Muscle of leg (tissue), 11 donors: Measurements from ENCODE around the gene PLA2G10. TPM values are rescaled to one million over a fixed set of nuclear protein-coding genes. Genes with fewer than 3 reads are reported as not detected.
"Not testable (repeated sequence)": the region's sequence is repeated elsewhere in the genome, so short reads cannot be mapped to it uniquely, and the experiment has no call there.

ENCODE experiments used
- DNase-seq: peaks from one replicate; pipeline ENCODE4 v3.0.0; 2013
- H3K27ac ChIP-seq: one replicate; pipeline ENCODE4 v1.5.1; 2013; ENCODE audit warnings: mild to moderate bottlenecking, low read length, control low read depth
- H3K27me3 ChIP-seq: one replicate; pipeline ENCODE4 v1.6.1; 2013; ENCODE audit warnings: low read length; ENCODE audit not compliant: control insufficient read depth, insufficient read depth
- H3K36me3 ChIP-seq: one replicate; pipeline ENCODE4 v1.6.1; 2013; ENCODE audit warnings: low read length; ENCODE audit not compliant: control insufficient read depth, insufficient read depth
- H3K4me1 ChIP-seq: one replicate; pipeline ENCODE4 v1.6.1; 2013; ENCODE audit warnings: low read length; ENCODE audit not compliant: control insufficient read depth, insufficient read depth
- H3K4me3 ChIP-seq: one replicate; pipeline ENCODE4 v1.5.1; 2013; ENCODE audit warnings: low read length, control low read depth
- H3K9me3 ChIP-seq: replicated peaks from 2 replicates; pipeline ENCODE4 v1.6.1; 2013; ENCODE audit warnings: low read depth, low read length; ENCODE audit not compliant: control insufficient read depth
- WGBS: methylation state at CpG from one replicate; pipeline ENCODE4 v1.1.5; 2013; ENCODE audit warnings: missing lambda C conversion rate; ENCODE audit not compliant: insufficient coverage; 5-methylcytosine and 5-hydroxymethylcytosine counted together
- polyA plus RNA-seq, 8 donors: library from polyadenylated mRNA; unstranded; fragments of 120-200 nt; gene quantifications; one replicate each; pipeline versions ENCODE4 v1.2.1 to v1.2.3, GENCODE V29; 2013; ENCODE audit warnings: inconsistent platforms in 1 of 8, low replicate concordance in 1 of 8; ENCODE audit not compliant: insufficient read length in 8 of 8, insufficient read depth in 1 of 8
- total RNA-seq: library from RNA; stranded (reverse); fragments of 120-200 nt; gene quantifications from one replicate; pipeline ENCODE4 v1.2.4, GENCODE V29; 2013

The PLA2G10 gene
- total and polyA plus RNA-seq, 9 donors = 0.18 to 0.73 (median 0.45) TPM; not detected in 1

DNA sequence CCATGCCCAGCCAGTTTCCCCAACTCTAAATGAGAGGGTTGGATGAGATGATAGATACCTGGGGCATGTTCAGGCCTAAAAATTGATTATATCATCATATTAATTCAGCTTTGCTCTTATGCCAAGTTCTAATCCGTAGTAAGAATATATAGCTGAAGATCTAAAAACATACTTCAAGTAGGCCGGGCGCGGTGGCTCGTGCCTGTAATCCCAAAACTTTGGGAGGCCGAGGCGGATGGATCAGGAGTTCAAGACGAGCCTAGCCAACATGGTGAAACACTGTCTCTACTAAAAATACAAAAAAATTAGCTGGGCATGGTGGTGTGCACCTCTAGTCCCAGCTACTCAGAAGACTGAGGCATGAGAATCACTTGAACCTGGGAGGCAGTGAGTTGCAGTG is 12.0 kb downstream of the PLA2G10 start:
- no peaks in the 10 kb centered on the region for H3K9me3 ChIP-seq

DNA sequence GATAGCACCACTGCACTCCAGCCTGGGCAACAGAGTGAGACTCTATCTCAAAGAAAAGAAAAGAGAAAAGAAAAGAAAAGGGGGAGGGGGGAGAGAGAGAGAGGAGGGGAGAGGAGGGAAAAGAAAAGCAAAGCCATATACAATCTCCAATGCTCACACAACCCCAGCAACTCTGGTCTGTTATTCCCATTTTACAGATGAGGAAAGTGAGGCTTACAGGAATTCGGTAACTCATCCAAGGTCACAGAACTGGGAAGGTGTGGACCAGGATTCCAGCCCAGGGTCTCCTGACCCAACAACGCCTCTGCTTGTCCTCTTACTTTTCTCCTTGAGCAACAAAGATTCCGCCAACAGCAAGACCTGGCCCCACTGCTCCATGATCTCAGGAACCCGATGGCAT is 13.0 kb downstream of the PLA2G10 start:
- H3K4me1 ChIP-seq = no peaks in the 10 kb centered on the region
- no CpG with 5 or more reads among the region's 4 CpGs for WGBS
- no peaks in the 10 kb centered on the region for H3K36me3 ChIP-seq
- H3K4me3 ChIP-seq = no peak overlapping the region
- no peaks in the 10 kb centered on the region for H3K9me3 ChIP-seq
- no peak for DNase-seq
- H3K27me3 ChIP-seq = no peaks in the 10 kb centered on the region
- no peak overlapping the region for H3K27ac ChIP-seq

More for the DNA sequence above, 12.0 kb downstream of the PLA2G10 start:
- WGBS = 89% methylated on average over 6 of the region's 8 CpGs
- Histone ChIP-seq H3K27ac (no peak overlapping the region), H3K4me3 (no peak overlapping the region), H3K36me3 (no peaks in the 10 kb centered on the region), H3K4me1 (no peaks in the 10 kb centered on the region), H3K27me3 (no peaks in the 10 kb centered on the region)
- no peak for DNase-seq

DNA sequence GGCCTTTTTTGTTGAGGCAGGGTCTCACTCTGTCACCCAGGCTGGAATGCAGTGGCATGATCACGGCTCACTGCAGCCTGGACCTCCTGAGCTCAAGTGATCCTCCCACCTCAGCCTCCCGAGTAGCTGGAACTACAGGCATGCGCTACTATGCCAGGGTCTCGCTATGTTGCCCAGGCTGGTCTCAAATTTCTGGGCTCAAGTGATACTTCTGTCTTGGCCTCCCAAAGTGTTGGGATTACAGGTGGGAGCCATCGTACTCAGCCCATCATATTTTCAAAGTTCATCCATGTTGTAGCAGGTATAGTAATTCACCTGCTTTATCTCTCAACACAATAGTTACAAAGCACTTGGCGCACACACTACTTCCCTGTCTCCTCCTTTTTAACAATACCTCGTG is 13.7 kb downstream of the PLA2G10 start:
- not testable (repeated sequence) for H3K9me3 ChIP-seq, H3K36me3 ChIP-seq, H3K4me1 ChIP-seq, H3K4me3 ChIP-seq, H3K27ac ChIP-seq, DNase-seq, H3K27me3 ChIP-seq
- WGBS = 72% methylated on average over 3 of the region's 7 CpGs

- Histone ChIP-seq H3K27ac (no peak overlapping the region), H3K4me3 (no peak overlapping the region), H3K36me3 (no peaks in the 10 kb centered on the region), H3K4me1 (no peaks in the 10 kb centered on the region), H3K27me3 (no peaks in the 10 kb centered on the region), H3K9me3 (no peaks in the 10 kb centered on the region)
- 68% methylated on average over 9 of the region's 11 CpGs for WGBS
- DNase-seq = no peak
Measured at GRCh38 chr16:14678748-14679497, 15.2 kb downstream of the PLA2G10 start.

DNA sequence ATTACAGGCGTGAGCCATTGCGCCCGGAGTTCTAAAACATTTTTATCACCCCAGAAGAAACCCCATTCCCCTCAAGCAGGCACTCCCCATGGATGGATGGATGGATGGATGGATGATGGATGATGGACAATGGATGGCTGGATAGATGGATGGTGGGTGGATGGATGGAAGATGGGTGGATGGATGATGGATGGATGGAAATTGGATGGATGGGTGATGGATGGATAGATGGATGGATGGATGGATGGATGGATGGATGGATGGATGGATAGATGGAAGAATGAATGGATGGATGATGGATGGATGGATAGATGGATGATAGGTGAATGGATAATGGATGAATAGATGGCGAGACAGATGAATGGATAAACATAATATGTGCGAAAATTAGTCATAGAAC is 16.5 kb downstream of the PLA2G10 start:
- 71% methylated on average over 1 of the region's 5 CpGs for WGBS
- H3K4me3 ChIP-seq = no peak overlapping the region
- H3K4me1 ChIP-seq = no peaks in the 10 kb centered on the region

GRCh38 chr16:14676633-14677032 is 17.5 kb downstream of the PLA2G10 start:
- H3K36me3 ChIP-seq = no peaks in the 10 kb centered on the region
- no peaks in the 10 kb centered on the region for H3K27me3 ChIP-seq
- H3K27ac ChIP-seq = no peak overlapping the region
- no CpG with 5 or more reads among the region's 3 CpGs for WGBS
- DNase-seq = no peak
- H3K9me3 ChIP-seq = no peaks in the 10 kb centered on the region
- H3K4me1 ChIP-seq = no peaks in the 10 kb centered on the region
- no peak overlapping the region for H3K4me3 ChIP-seq

More for the DNA sequence above, 16.5 kb downstream of the PLA2G10 start:
- Histone ChIP-seq H3K27me3 (no peaks in the 10 kb centered on the region), H3K36me3 (no peaks in the 10 kb centered on the region), H3K27ac (no peak overlapping the region), H3K9me3 (no peaks in the 10 kb centered on the region)
- DNase-seq = no peak

DNA sequence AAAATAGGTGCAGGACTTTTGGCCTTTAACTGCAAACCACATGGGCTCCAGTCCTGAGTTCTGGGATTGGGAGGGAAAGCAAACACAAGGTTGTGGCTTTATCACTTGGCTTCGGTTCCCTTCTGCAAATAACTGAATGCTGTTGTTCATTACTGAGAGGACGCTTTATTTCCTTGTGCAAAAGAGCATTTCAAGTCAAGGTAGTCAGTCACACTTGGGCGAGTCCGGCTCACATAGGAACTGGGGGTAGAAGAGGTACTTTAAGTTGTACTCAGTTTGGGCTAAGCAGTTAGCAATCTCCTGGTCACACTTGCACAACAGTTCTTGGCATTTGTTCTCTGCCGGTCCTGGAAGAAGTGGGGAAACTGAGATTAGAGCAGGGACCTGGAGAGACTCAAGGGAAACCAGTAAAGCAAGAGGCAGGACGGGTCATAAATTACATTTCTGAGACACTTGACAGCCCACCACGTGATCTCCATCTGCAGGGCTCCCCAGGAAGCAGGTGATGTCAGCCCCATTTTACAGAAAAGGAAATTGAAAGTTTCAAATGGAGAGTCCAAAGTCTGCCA is 21.6 kb downstream of the PLA2G10 start:
- no peak overlapping the region for H3K4me3 ChIP-seq
- no peaks in the 10 kb centered on the region for H3K4me1 ChIP-seq
- no peaks in the 10 kb centered on the region for H3K27me3 ChIP-seq
- 66% methylated on average over 4 of the region's 7 CpGs for WGBS
- no peaks in the 10 kb centered on the region for H3K9me3 ChIP-seq
- DNase-seq = no peak
- H3K36me3 ChIP-seq = peaks cover 9% of the 10 kb centered on the region
- no peak overlapping the region for H3K27ac ChIP-seq

- WGBS = 100% methylated on average over 2 of the region's 4 CpGs
- Histone ChIP-seq H3K27me3 (no peaks in the 10 kb centered on the region), H3K36me3 (peaks cover 36% of the 10 kb centered on the region), H3K4me3 (no peak overlapping the region), H3K27ac (no peak overlapping the region), H3K9me3 (no peaks in the 10 kb centered on the region), H3K4me1 (no peaks in the 10 kb centered on the region)
- DNase-seq = no peak
Measured at GRCh38 chr16:14669776-14670175, 24.3 kb downstream of the PLA2G10 start.

DNA sequence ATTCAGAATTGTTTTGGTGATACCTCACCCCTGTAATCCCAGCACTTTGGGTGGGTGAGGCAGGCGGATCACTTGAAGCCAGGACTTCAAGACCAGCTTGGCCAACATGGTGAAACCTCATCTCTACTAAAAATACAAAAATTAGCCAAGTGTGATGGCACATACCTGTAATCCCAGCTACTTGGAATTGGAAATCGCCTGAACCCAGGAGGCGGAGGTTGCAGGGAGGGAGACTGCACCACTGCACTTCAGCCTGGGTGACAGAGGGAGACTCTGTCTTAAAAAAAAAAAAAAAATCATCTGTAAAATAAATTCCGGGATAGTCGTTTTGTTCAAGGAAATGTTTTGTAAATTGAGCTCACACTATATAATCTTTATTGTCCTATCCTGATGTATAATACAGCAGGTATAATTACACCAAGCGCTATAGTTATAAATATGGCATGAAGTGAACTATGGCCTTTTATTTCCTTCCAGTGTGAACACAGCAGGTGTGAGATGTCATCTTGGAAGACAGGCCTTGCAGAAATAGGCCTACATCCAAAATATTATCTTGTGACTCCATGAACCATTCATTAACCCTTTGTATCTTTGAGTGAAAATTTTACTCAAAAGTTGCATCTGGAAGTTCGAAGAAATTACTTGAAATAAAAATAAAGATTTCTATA is 25.4 kb downstream of the PLA2G10 start:
- Histone ChIP-seq H3K9me3 (no peaks in the 10 kb centered on the region), H3K27ac (no peak overlapping the region), H3K27me3 (no peaks in the 10 kb centered on the region), H3K36me3 (peaks cover 46% of the 10 kb centered on the region), H3K4me1 (no peaks in the 10 kb centered on the region), H3K4me3 (no peak overlapping the region)
- WGBS = no CpG with 5 or more reads among the region's 7 CpGs
- no peak for DNase-seq
